Psoas muscle (tissue), 8 donors: ENCODE results near the gene SLC35F3. TPM values are rescaled to one million over a fixed set of nuclear protein-coding genes. Genes with fewer than 3 reads are reported as not detected.

ENCODE experiments used
- ATAC-seq, 4 donors: fragments of 200-7000 bp; cut with Tn5 transposase; one replicate each; pipeline ENCODE4 v1.9.1; 2020; ENCODE audit warnings: moderate library complexity in 3 of 4, mild to moderate bottlenecking in 2 of 4
- DNase-seq, 2 donors: peaks; one replicate each; pipeline ENCODE4 v3.0.0-alpha.2; 2020
- H3K27ac ChIP-seq: fragments of 200-600 bp; one replicate; pipeline ENCODE4 v1.8.0; 2022
- H3K27me3 ChIP-seq, 3 donors: fragments of 200-600 bp in 1 of 3; one replicate each; pipeline versions ENCODE4 v1.6.1 to v1.8.0; 2013 to 2022; ENCODE audit warnings: low read length in 2 of 3, mild to moderate bottlenecking in 2 of 3, moderate library complexity in 1 of 3; ENCODE audit not compliant: insufficient read depth in 3 of 3
- H3K36me3 ChIP-seq, 2 donors: fragments of 200-600 bp in 1 of 2; one replicate each; pipeline versions ENCODE4 v1.6.1 to v1.8.0; 2013 to 2022; ENCODE audit warnings: low read depth in 1 of 2, mild to moderate bottlenecking in 1 of 2, moderate library complexity in 1 of 2; ENCODE audit not compliant: insufficient read depth in 1 of 2
- H3K4me1 ChIP-seq: fragments of 200-600 bp; one replicate; pipeline ENCODE4 v1.8.0; 2022
- H3K4me3 ChIP-seq: fragments of 200-600 bp; one replicate; pipeline ENCODE4 v1.8.0; 2022; ENCODE audit warnings: mild to moderate bottlenecking
- H3K9me3 ChIP-seq: fragments of 200-600 bp; one replicate; pipeline ENCODE4 v1.8.0; 2022
- WGBS, 3 donors: extraction: QIAGEN DNeasy Blood & Tissue Kit; methylation state at CpG; one replicate each; pipeline versions ENCODE4 v1.1.6 to v1.1.7; 2013; 5-methylcytosine and 5-hydroxymethylcytosine counted together
- intact Hi-C, 2 donors: fragments of 100-400 bp; cut with DNase I; formaldehyde crosslinking; loops; one replicate each; pipeline versions ENCODE4 v1.11.0 to v1.14.2; 2022
- polyA plus RNA-seq, 3 donors: library from polyadenylated mRNA; stranded (reverse); fragments of 200-250 nt; gene quantifications; one replicate each; pipeline ENCODE4 v1.2.3, GENCODE V29; 2013
- total RNA-seq, 4 donors: library from RNA; stranded (reverse); fragmentation: NEBNext Ultra II Directional in 2 of 4; extraction: Animal tissue kit (Norgen Biotek cat#: 25700) in 2 of 4; gene quantifications; one replicate each; pipeline versions ENCODE4 v1.2.1 to v1.2.4, GENCODE V29; 2021 to 2023
- TF ChIP-seq, protein P1 (sequence below): fragments of 200-600 bp; IDR thresholded peaks from one replicate; pipeline ENCODE4 v1.8.0; 2022; ENCODE audit warnings: antibody characterized with exemption
- donor health status: healthy with polysubstance abuse.
- donor health status: DM: no; HTN: no; CAD: no; lungs with moderate emphysema.
- donor health status: Bipolar disorder and iron deficiency.
- donor health status: healthy.
- donor health status: DM: yes; HTN: yes; CAD: no.
- donor health status: DM: no; HTN: no; CAD: no.
- donor health status: DM: no; HTN: no; CAD: no.
- donor health status: DM: yes; HTN: yes; CAD: no.

Gene SLC35F3
- total and polyA plus RNA-seq, 7 donors, result 0.01 to 0.16 (median 0.10) TPM; not detected in 3

DNA sequence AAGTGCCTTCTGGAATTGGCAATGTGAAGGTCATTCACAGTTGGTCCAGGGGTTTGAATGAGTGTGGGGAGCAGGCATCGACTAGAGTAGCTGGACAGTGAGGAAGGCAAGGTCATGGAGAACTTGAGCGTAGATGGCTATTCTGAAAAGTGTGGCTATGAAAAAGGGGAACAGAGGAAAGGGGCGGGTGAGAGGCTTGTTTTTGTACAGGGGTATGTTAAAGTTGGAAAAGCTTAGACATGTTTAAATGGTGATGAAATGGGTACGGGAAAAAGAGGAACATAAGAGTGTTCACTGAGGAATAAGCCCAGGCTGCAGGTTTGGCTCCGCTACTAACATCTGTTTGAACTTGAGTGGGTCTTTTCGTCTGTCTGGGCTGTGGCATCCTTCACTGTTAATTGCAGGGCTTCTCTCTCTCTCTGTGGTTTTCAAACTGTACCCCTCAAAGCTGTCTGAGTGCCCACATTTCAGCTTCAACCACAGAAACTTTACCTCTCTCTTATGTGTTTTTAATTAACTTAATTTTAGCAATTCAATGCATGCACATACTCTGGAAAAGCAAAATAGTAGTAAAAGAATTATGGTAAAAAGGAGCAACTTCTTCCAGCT, 398.0 kb downstream of the SLC35F3 start:
- Histone ChIP-seq H3K27me3 (peaks cover 0 to 3% (median 0%) of the 10 kb centered on the region in 3 donors), H3K4me1 (no peaks in the 10 kb centered on the region), H3K4me3 (no peak overlapping the region), H3K9me3 (no peaks in the 10 kb centered on the region), H3K27ac (no peak overlapping the region), H3K36me3 (no peaks in the 10 kb centered on the region)
- no peak for DNase-seq
- no peak for ATAC-seq
- TF ChIP-seq, protein P1, sequence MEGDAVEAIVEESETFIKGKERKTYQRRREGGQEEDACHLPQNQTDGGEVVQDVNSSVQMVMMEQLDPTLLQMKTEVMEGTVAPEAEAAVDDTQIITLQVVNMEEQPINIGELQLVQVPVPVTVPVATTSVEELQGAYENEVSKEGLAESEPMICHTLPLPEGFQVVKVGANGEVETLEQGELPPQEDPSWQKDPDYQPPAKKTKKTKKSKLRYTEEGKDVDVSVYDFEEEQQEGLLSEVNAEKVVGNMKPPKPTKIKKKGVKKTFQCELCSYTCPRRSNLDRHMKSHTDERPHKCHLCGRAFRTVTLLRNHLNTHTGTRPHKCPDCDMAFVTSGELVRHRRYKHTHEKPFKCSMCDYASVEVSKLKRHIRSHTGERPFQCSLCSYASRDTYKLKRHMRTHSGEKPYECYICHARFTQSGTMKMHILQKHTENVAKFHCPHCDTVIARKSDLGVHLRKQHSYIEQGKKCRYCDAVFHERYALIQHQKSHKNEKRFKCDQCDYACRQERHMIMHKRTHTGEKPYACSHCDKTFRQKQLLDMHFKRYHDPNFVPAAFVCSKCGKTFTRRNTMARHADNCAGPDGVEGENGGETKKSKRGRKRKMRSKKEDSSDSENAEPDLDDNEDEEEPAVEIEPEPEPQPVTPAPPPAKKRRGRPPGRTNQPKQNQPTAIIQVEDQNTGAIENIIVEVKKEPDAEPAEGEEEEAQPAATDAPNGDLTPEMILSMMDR, result no peak
- WGBS, 3 donors, result 71 to 80% (median 74%) methylated on average over 6 of the region's 6 CpGs
- intact Hi-C loops, result no loop called here

DNA sequence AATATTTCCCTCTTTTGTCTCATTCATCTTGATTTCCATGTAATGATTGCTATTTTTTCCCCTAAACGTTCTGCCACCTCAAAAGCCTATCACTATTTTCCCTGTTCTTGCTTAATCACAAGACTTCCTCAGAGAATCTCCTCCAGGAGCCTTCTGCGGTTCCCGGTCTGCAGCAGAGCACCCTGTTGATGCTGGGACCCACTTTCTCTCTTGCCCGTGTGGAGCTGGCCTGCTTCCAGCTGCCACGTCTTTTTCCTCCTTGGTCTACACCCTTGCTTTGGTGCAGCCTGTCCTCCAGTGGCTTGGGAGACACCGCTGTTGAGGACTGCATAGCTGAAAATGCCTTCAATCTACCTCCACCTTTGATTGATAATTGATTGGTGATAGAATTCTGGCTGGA, 398.8 kb downstream of the SLC35F3 start:
- Histone ChIP-seq H3K4me1 (no peaks in the 10 kb centered on the region), H3K27ac (no peak overlapping the region), H3K9me3 (no peaks in the 10 kb centered on the region), H3K4me3 (no peak overlapping the region), H3K36me3 (no peaks in the 10 kb centered on the region), H3K27me3 (peaks cover 0 to 3% (median 0%) of the 10 kb centered on the region in 3 donors)
- intact Hi-C loops, result no loop called here
- DNase-seq (no peak), ATAC-seq (no peak)
- 35 to 50% (median 48%) methylated on average over 6 of the region's 6 CpGs for WGBS, 3 donors
- TF ChIP-seq, protein P1, result no peak

DNA sequence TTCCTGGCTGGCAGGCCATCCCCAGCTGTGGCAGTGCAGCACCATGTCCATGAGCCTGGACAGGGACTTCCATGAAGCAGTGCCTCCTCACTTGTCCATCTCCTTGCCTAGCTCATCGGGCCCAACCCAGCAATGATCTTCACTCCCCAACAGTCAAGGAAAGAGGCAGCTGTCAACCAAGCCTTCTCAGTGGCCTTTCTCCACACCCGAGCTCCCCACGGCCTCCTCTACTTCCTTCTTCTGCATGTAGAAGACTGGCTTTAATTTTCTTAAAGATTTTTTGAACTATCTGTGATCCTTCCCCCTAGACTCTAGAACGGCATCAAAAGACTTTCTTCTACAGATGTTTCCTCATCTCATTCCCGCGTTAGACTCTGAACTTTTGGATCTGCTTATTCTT, 403.2 kb downstream of the SLC35F3 start:
- DNase-seq, result no peak
- Histone ChIP-seq H3K36me3 (no peaks in the 10 kb centered on the region), H3K4me3 (no peak overlapping the region), H3K27ac (no peak overlapping the region), H3K9me3 (no peaks in the 10 kb centered on the region), H3K4me1 (peaks cover 3% of the 10 kb centered on the region), H3K27me3 (no peaks in the 10 kb centered on the region)
- whole genome bisulfite sequencing, 3 donors, result 85 to 90% (median 86%) methylated on average over 6 of the region's 6 CpGs
- no peak for ATAC-seq
- TF ChIP-seq, protein P1, result no peak
- intact Hi-C loops, result loop anchor here in 1 of 2 donors (5.0 kb wide), 1 partner anchor 150 kb away; no protein-coding TSS in a partner anchor

DNA sequence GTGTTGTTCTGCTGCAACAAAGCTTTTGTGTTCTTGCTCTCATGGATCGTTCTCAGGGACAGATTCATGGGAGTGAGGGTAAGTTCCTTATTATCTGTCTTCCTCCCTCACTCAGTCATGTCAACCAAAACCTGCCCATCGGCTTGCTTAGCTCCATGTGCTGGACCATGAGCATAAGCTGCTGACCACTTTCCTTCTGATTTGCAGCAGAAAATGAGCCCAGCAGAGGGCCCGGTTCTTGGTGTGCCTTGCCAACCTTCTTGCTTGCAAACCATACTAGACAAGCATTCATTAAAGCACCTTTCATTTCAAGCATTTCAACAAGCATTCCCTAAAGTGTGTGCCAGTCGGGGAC, 404.7 kb downstream of the SLC35F3 start:
- no peak overlapping the region for H3K27ac ChIP-seq
- H3K9me3 ChIP-seq, result no peaks in the 10 kb centered on the region
- peaks cover 3% of the 10 kb centered on the region for H3K4me1 ChIP-seq
- ATAC-seq (peak in 2 of 4 donors; percentile 7 to 23), DNase-seq (no peak)
- no peaks in the 10 kb centered on the region for H3K36me3 ChIP-seq
- intact Hi-C loops, result loop anchor here in 1 of 2 donors (1.0 to 5.0 kb wide), 2 partner anchors 152 to 195 kb away; no protein-coding TSS in a partner anchor
- WGBS, 3 donors, result 56 to 69% (median 61%) methylated on average over 4 of the region's 4 CpGs
- no peaks in the 10 kb centered on the region for H3K27me3 ChIP-seq
- TF ChIP-seq, protein P1, result no peak
- H3K4me3 ChIP-seq, result peak overlapping the region; percentile 46
